Activated CD4-positive, alpha-beta T cell treated with anti-CD3 and anti-CD28 coated beads, Interleukin-2, amount 10 ng/mL, durations not matched to agents 7 days and 5 days (primary cell): Measurements from ENCODE around the gene EXTL1. TPM values are rescaled to one million over a fixed set of nuclear protein-coding genes. Genes with fewer than 3 reads are reported as not detected.

Experiments used
- CTCF ChIA-PET: fragments of 350-600 bp; sonication (Branson Sonifier 250); formaldehyde crosslinking; loops from one replicate; lab custom pipeline; 2021; ENCODE audit warnings: antibody characterized with exemption; lab: Charles Lee
- POLR2A ChIA-PET: fragments of 350-600 bp; sonication (Branson Sonifier 250); formaldehyde crosslinking; loops from one replicate; lab custom pipeline; 2021; ENCODE audit warnings: antibody characterized with exemption; lab: Charles Lee
- DNase-seq: peaks from one replicate; pipeline ENCODE4 v3.0.0-alpha.2; 2020
- H3K27ac Mint-ChIP-seq: one replicate; pipeline ENCODE4 v1.8.0; 2021; ENCODE audit warnings: mild to moderate bottlenecking, moderate library complexity, mixed read lengths
- H3K27me3 Mint-ChIP-seq: one replicate; pipeline ENCODE4 v1.8.0; 2021; ENCODE audit warnings: mixed read lengths
- H3K36me3 Mint-ChIP-seq: one replicate; pipeline ENCODE4 v1.8.0; 2021; ENCODE audit warnings: low read depth, mixed read lengths
- H3K4me1 Mint-ChIP-seq: one replicate; pipeline ENCODE4 v1.8.0; 2021; ENCODE audit warnings: mixed read lengths
- H3K4me3 Mint-ChIP-seq: one replicate; pipeline ENCODE4 v1.8.0; 2021; ENCODE audit warnings: mild to moderate bottlenecking, moderate library complexity, mixed read lengths
- H3K9me3 Mint-ChIP-seq: one replicate; pipeline ENCODE4 v1.8.0; 2021; ENCODE audit warnings: mixed read lengths
- total RNA-seq, 2 experiments: library from RNA; stranded (reverse); gene quantifications; one replicate each; pipeline ENCODE4 v1.2.3, GENCODE V29; 2021

The EXTL1 gene
- total RNA-seq, 2 experiments from 2014 or later: not detected

DNA sequence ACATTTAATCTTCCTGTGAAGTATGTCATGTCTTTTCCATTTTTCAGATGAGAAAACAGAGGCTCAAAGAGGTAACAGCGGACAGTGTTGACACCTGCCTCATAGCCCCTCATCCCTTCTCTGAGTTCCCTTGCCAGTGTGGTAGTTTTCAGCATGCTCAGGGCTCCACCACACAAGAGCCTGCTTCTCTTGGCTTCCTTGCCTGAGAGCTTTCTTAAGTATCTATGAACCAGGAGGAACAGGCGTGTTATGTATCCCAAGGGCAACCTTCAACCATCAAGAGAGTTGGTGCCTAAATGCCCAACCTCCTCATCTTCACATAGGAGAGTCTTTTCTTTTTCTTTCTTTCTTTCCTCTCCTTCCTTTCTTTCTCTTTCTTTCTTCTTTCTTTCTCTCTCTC is 17.8 kb upstream of the EXTL1 start:
- peaks cover 8% of the 10 kb centered on the region for H3K27me3 Mint-ChIP-seq
- no peak overlapping the region for H3K27ac Mint-ChIP-seq
- ChIA-PET POLR2A (interaction anchor here (1.3 kb wide), 1 partner anchor 108 kb away, joined by 3 read pairs; no protein-coding TSS in a partner anchor), CTCF (interaction anchor here (1.3 to 3.2 kb wide), 3 partner anchors 16 to 108 kb away, joined by 3 to 14 read pairs (median 5); no protein-coding TSS in a partner anchor)
- no peaks in the 10 kb centered on the region for H3K36me3 Mint-ChIP-seq
- H3K4me1 Mint-ChIP-seq: peaks cover 4% of the 10 kb centered on the region
- no peak for DNase-seq
- no peak overlapping the region for H3K4me3 Mint-ChIP-seq
- H3K9me3 Mint-ChIP-seq: no peaks in the 10 kb centered on the region

DNA sequence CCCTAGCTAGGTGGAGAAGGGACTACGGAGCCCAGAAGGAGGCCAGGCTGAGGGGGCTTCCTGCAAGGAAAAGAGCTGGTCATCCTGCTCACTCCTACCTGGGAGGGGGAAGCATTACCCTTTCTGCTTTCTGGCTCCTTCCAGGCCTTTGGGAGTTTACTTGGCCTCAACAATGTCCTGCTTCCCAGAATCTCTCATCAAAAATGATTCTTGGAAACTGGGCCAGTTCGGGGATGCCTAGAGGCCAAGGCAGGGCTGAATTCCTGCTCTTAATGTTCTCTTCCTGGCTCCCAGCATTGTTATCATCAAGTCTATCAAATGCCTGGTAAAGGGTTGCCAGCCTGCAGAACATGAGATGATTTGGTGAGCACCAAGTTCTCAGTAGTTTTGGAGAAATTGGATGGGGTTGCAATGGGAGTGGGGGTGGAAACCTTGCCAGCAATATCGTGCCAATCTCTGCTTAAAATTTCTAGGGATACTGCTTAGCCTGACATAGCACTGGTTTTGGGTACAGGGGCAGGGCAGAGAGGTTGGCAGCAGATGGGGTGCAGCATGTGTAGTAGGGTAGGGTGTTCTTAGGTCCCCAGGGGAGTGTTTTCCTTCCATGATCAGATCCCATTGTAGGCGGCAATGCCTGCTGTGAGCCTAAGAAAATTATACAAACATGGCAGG is 16.0 kb upstream of the EXTL1 start:
- ChIA-PET POLR2A (no interaction called here), CTCF (interaction anchor here (1.0 to 1.4 kb wide), 3 partner anchors 9 to 110 kb away, joined by 3 to 9 read pairs (median 3); no protein-coding TSS in a partner anchor)
- Mint-ChIP-seq H3K4me1 (peaks cover 3% of the 10 kb centered on the region), H3K27ac (no peak overlapping the region), H3K36me3 (no peaks in the 10 kb centered on the region), H3K27me3 (peaks cover 8% of the 10 kb centered on the region), H3K4me3 (no peak overlapping the region), H3K9me3 (no peaks in the 10 kb centered on the region)
- no peak for DNase-seq

- peaks cover 3% of the 10 kb centered on the region for H3K4me1 Mint-ChIP-seq
- H3K9me3 Mint-ChIP-seq: no peaks in the 10 kb centered on the region
- H3K36me3 Mint-ChIP-seq: no peaks in the 10 kb centered on the region
- no peak overlapping the region for H3K27ac Mint-ChIP-seq
- no peak overlapping the region for H3K4me3 Mint-ChIP-seq
- H3K27me3 Mint-ChIP-seq: peaks cover 8% of the 10 kb centered on the region
- ChIA-PET POLR2A (no interaction called here), CTCF (no interaction called here)
- no peak for DNase-seq
Observed at GRCh38 chr1:26006710-26007109, 14.9 kb upstream of the EXTL1 start.

DNA sequence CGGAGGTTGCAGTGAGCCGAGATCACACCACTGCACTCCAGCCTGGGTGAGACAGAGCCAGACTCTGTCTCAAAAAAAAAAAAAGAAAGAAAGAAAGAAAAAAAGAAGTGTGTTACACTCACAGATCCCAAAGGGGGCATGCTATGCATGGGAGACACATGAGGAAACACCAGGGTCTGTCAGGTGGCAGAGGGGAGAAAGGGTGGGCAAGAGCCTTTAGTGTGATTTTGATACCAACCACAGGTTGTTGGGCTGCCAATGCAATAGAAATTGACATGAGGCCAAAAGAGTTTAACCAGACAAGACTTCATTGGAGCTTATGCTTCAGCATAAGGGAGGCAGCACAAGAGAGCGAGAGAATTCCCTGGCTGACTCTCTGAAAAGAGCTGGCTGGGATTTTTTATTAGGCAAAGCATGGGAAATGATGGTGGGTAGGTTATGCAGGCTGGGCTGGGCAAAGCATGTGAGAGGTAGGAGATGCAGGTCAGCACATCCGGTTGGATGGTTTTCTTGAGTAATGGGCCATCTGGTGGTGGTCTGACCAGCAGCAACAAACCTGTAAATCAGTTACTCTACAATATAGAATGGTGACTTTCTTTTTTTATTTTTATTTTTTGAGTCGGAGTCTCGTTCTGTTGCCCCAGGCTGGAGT is 11.7 kb upstream of the EXTL1 start:
- no peak overlapping the region for H3K4me3 Mint-ChIP-seq
- H3K4me1 Mint-ChIP-seq: no peaks in the 10 kb centered on the region
- H3K9me3 Mint-ChIP-seq: no peaks in the 10 kb centered on the region
- ChIA-PET POLR2A (no interaction called here), CTCF (interaction anchor here (1.0 to 1.2 kb wide), 3 partner anchors 10 to 115 kb away, joined by 3 to 5 read pairs (median 4); no protein-coding TSS in a partner anchor)
- no peaks in the 10 kb centered on the region for H3K36me3 Mint-ChIP-seq
- no peak overlapping the region for H3K27ac Mint-ChIP-seq
- H3K27me3 Mint-ChIP-seq: peaks cover 2% of the 10 kb centered on the region
- DNase-seq: no peak

- DNase-seq: no peak
- Mint-ChIP-seq H3K36me3 (no peaks in the 10 kb centered on the region), H3K9me3 (no peaks in the 10 kb centered on the region), H3K27ac (peak overlapping the region; percentile 25), H3K4me1 (no peaks in the 10 kb centered on the region), H3K27me3 (peaks cover under 1% of the 10 kb centered on the region), H3K4me3 (no peak overlapping the region)
- CTCF ChIA-PET: interaction anchor here (1.2 to 1.3 kb wide), 4 partner anchors 9 to 18 kb away, joined by 3 to 5 read pairs (median 4); partner anchors contain the start of gene PAFAH2
- POLR2A ChIA-PET: no interaction called here
Observed at GRCh38 chr1:26010825-26011224, 10.8 kb upstream of the EXTL1 start.

DNA sequence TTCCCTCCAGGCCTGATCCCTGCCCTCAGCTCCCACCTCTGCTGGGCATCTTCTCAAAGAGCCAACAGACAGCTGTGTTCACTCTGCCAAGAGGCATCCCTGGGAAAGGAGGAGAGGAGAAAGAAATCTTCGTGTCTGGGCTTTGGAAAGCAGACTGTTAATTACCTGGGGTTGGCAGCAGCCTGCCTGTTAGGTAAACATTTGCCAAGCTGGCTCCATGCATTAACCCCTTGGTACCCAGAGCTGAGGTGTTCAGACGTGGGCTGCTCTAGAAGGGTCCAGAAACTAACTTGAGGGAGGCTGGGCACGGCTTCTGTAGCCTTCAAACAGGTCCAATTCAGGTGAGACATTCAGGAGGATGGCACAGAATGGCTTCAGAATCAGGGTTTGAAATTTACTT is 8.7 kb upstream of the EXTL1 start:
- Mint-ChIP-seq H3K27me3 (no peaks in the 10 kb centered on the region), H3K9me3 (no peaks in the 10 kb centered on the region), H3K36me3 (no peaks in the 10 kb centered on the region), H3K4me3 (no peak overlapping the region), H3K27ac (no peak overlapping the region), H3K4me1 (no peaks in the 10 kb centered on the region)
- POLR2A ChIA-PET: no interaction called here
- no peak for DNase-seq
- CTCF ChIA-PET: interaction anchor here (1.2 kb wide), 1 partner anchor 14 kb away, joined by 4 read pairs; no protein-coding TSS in a partner anchor

DNA sequence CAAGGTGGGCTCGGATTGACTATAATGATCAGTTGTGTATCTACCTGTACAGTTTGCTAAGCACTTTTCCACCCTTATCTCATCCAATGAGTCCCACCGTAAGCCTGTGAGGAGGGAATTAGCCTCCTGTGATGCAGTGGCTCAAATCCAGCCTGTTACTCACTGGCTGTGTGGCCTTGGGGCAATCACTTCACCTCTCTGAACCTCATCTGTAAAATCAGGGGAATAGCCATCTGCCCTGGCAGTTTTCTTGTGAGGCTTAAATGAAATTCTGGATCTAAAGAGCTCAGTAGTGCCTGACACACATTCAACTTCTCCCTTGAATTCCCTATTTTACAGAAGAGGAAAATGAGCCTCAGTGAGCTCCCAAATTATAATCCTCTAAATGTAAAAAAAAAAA is 7.4 kb upstream of the EXTL1 start:
- DNase-seq: no peak
- POLR2A ChIA-PET: no interaction called here
- no peaks in the 10 kb centered on the region for H3K9me3 Mint-ChIP-seq
- H3K27ac Mint-ChIP-seq: no peak overlapping the region
- CTCF ChIA-PET: interaction anchor here (0.6 to 1.0 kb wide), 3 partner anchors 16 to 119 kb away, joined by 4 read pairs; partner anchors contain the start of gene PAFAH2
- no peaks in the 10 kb centered on the region for H3K4me1 Mint-ChIP-seq
- H3K4me3 Mint-ChIP-seq: no peak overlapping the region
- no peaks in the 10 kb centered on the region for H3K27me3 Mint-ChIP-seq
- H3K36me3 Mint-ChIP-seq: no peaks in the 10 kb centered on the region

- DNase-seq: no peak
- no peaks in the 10 kb centered on the region for H3K9me3 Mint-ChIP-seq
- no peak overlapping the region for H3K4me3 Mint-ChIP-seq
- H3K4me1 Mint-ChIP-seq: peaks cover 9% of the 10 kb centered on the region
- ChIA-PET CTCF (interaction anchor here (0.7 kb wide), 1 partner anchor 9 kb away, joined by 5 read pairs; no protein-coding TSS in a partner anchor), POLR2A (no interaction called here)
- peaks cover 2% of the 10 kb centered on the region for H3K27me3 Mint-ChIP-seq
- H3K36me3 Mint-ChIP-seq: no peaks in the 10 kb centered on the region
- no peak overlapping the region for H3K27ac Mint-ChIP-seq
Observed at GRCh38 chr1:26015358-26015757, 6.2 kb upstream of the EXTL1 start.

DNA sequence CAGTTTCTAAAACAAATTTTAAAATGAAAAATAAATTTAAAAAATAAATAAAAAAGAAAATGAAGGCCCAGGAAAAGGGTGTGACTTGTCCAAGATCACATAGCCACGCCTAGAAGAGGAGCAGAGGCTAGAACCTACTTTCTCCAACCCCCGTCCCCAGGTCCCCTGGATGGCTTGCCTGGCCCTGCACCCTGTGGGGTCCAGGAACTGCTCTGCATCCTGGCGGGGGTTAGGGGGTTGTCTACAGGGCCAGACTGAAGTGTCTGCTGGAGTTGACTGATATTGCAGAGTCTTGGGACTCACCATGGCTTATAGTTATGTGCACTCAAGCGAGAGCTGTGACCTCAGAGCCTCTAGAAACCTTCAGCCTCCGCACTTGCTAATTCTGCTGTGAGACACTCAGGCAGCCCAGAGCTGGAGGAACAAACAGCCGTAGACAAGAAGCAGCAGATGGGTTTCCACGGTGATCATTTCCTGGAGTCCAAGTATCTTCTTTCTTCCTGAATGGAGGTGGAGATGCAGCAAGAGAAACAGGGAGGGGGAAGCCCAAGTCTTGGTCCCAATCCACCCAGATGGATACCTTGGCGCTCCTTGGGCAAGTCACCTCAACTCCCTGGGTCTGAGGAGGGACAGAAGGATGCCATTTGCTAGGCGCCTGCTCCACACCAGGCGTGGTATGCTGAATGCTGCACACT is 5.2 kb upstream of the EXTL1 start:
- peaks cover 9% of the 10 kb centered on the region for H3K4me1 Mint-ChIP-seq
- H3K4me3 Mint-ChIP-seq: no peak overlapping the region
- no peak overlapping the region for H3K27ac Mint-ChIP-seq
- POLR2A ChIA-PET: no interaction called here
- H3K27me3 Mint-ChIP-seq: peaks cover 4% of the 10 kb centered on the region
- CTCF ChIA-PET: interaction anchor here (0.7 to 1.5 kb wide), 3 partner anchors 19 to 25 kb away, joined by 3 to 4 read pairs (median 4); partner anchors contain the start of gene PAFAH2
- no peaks in the 10 kb centered on the region for H3K9me3 Mint-ChIP-seq
- no peak for DNase-seq
- H3K36me3 Mint-ChIP-seq: no peaks in the 10 kb centered on the region

DNA sequence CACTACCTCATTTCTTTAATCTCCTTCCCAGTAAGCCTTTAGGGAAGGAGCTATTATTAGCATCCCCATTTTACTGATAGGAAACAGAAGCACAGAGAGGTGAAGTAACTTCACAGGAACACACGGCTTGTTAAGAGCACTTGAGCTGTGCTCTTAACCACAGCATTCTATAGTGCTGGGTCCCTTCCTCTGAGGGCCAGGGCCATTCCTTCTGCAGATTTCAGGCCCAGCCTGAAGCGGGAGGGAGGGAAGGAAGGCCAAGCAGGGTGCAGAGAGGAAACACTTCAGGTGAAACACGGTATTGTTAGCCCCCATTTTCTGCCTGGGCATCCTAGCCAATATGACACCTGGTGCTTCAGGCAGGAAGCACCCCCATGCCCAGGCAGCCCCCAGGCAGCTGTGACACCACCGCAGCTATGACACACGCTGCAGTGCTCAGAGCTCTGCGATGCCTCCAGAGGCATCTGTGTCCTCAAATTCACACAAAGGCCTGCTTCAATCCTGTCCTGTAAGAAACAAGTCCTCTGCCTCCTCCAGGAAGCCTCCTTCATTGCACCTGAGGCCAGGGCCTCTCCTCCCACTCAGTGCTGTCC is 4.5 kb upstream of the EXTL1 start:
- CTCF ChIA-PET: interaction anchor here (0.7 to 1.5 kb wide), 6 partner anchors 9 to 496 kb away, joined by 3 to 4 read pairs (median 3); partner anchors contain the start of gene PAFAH2
- H3K9me3 Mint-ChIP-seq: no peaks in the 10 kb centered on the region
- no peak overlapping the region for H3K4me3 Mint-ChIP-seq
- H3K4me1 Mint-ChIP-seq: peaks cover 9% of the 10 kb centered on the region
- no peak overlapping the region for H3K27ac Mint-ChIP-seq
- peaks cover 6% of the 10 kb centered on the region for H3K27me3 Mint-ChIP-seq
- DNase-seq: no peak
- no peaks in the 10 kb centered on the region for H3K36me3 Mint-ChIP-seq
- POLR2A ChIA-PET: no interaction called here

DNA sequence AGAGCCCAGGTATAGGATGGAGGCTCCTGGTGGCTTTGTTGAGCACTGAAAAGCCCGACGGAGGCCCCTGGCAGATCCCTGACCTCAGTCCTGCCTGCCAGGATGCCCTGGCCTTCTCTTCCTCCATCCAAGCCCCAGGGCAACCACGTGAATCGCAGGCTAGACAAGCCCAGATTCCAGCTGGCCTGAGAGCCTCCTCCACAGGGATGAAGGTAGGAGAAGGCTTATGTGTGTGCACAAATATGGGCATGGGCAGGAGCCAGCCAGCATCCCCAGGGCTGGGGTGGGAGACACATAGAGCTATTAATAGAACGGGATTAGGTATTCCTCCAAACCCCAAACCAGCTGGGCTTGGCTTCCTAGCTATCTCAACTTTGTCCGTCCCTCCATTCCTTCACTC is 4.0 kb upstream of the EXTL1 start:
- Mint-ChIP-seq H3K27me3 (peaks cover 6% of the 10 kb centered on the region), H3K4me3 (no peak overlapping the region), H3K36me3 (no peaks in the 10 kb centered on the region), H3K4me1 (peaks cover 9% of the 10 kb centered on the region), H3K9me3 (no peaks in the 10 kb centered on the region), H3K27ac (no peak overlapping the region)
- ChIA-PET CTCF (interaction anchor here (0.6 to 1.5 kb wide), 6 partner anchors 10 to 496 kb away, joined by 3 to 4 read pairs (median 3); partner anchors contain the start of gene PAFAH2), POLR2A (no interaction called here)
- no peak for DNase-seq

- H3K27me3 Mint-ChIP-seq: peaks cover 6% of the 10 kb centered on the region
- no peaks in the 10 kb centered on the region for H3K36me3 Mint-ChIP-seq
- H3K4me3 Mint-ChIP-seq: no peak overlapping the region
- no peaks in the 10 kb centered on the region for H3K9me3 Mint-ChIP-seq
- H3K27ac Mint-ChIP-seq: no peak overlapping the region
- ChIA-PET POLR2A (interaction anchor here (0.7 kb wide), 1 partner anchor 19 kb away, joined by 4 read pairs; no protein-coding TSS in a partner anchor), CTCF (interaction anchor here (1.0 to 2.2 kb wide), 3 partner anchors 9 to 20 kb away, joined by 3 to 7 read pairs (median 4); no protein-coding TSS in a partner anchor)
- H3K4me1 Mint-ChIP-seq: peaks cover 9% of the 10 kb centered on the region
- DNase-seq: no peak
Observed at GRCh38 chr1:26019641-26020315, 1.8 kb upstream of the EXTL1 start.
